Esophagus squamous epithelium (tissue), 5 donors: ENCODE measurements around the gene VSIG10. TPM values are rescaled to one million over a fixed set of nuclear protein-coding genes. Genes with fewer than 3 reads are reported as not detected.

ENCODE experiments used
- DNase-seq: peaks from one replicate; lab custom pipeline; 2025; lab: John Stamatoyannopoulos, UW
- H3K27ac ChIP-seq, 4 donors: fragments of 200-600 bp; sonication (generic); one replicate each; pipeline ENCODE4 v1.5.1; 2016 to 2019; ENCODE audit warnings: mild to moderate bottlenecking in 1 of 4
- H3K27me3 ChIP-seq, 4 donors: fragments of 200-600 bp; sonication (generic); 1 replicate in 3 of 4; 2 replicates in 1 of 4; pipeline versions ENCODE4 v1.5.1 to v1.6.0; 2017 to 2021; ENCODE audit warnings: antibody characterized with exemption in 1 of 4
- H3K36me3 ChIP-seq, 3 donors: fragments of 200-600 bp; sonication (generic); one replicate each; pipeline ENCODE4 v1.5.1; 2016 to 2019
- H3K4me1 ChIP-seq, 3 donors: fragments of 200-600 bp; sonication (generic); one replicate each; pipeline ENCODE4 v1.5.1; 2017 to 2019
- H3K4me3 ChIP-seq, 4 donors: fragments of 200-600 bp; sonication (generic); 1 replicate in 3 of 4; 2 replicates in 1 of 4; pipeline ENCODE4 v1.5.1; 2016 to 2019; ENCODE audit warnings: mild to moderate bottlenecking in 2 of 4, moderate library complexity in 1 of 4
- H3K9me3 ChIP-seq, 3 donors: fragments of 200-600 bp; sonication (generic); one replicate each; pipeline ENCODE4 v1.5.1; 2016 to 2019
- CTCF ChIP-seq, 6 experiments: fragments of 450-650 bp in 4 of 6; fragments of 200-600 bp in 2 of 6; sonication (generic) in 2 of 6; IDR thresholded peaks; one replicate each; pipeline ENCODE4 v1.5.1; 2016 to 2019; ENCODE audit warnings: antibody characterized with exemption in 6 of 6, mild to moderate bottlenecking in 4 of 6, moderate library complexity in 4 of 6
- POLR2A ChIP-seq, 4 donors: fragments of 450-650 bp; IDR thresholded peaks; one replicate each; pipeline ENCODE4 v1.6.1; 2017; ENCODE audit warnings: antibody characterized with exemption in 4 of 4, mild to moderate bottlenecking in 4 of 4, moderate library complexity in 3 of 4
- WGBS, 2 donors: methylation state at CpG; one replicate each; pipeline ENCODE4 v1.1.5; 2018; 5-methylcytosine and 5-hydroxymethylcytosine counted together
- intact Hi-C: fragments of 100-400 bp; cut with DNase I; formaldehyde crosslinking; loops from one replicate; pipeline ENCODE4 v1.15.0; 2022
- total RNA-seq, 4 donors: library from RNA; depleted of rRNA; stranded (reverse); fragments of >200 nt; gene quantifications; one replicate each; pipeline ENCODE4 v1.1.0, GENCODE V29; 2016
- donor health status: DM: yes; HTN: yes; CAD: no.

The VSIG10 gene
- total RNA-seq, 4 donors from 2014 or later = 11.9 to 47.1 (median 25.8) TPM

GRCh38 chr12:118061011-118061872, 42.6 kb downstream of the VSIG10 start, which contains the start of gene WSB2:
TSS of gene WSB2 (minus strand) at chr12:118061179. CDS start at chr12:118061048, 131 bp downstream.
- Histone ChIP-seq H3K36me3 (no peaks in the 10 kb centered on the region), H3K9me3 (no peaks in the 10 kb centered on the region), H3K27me3 (no peaks in the 10 kb centered on the region), H3K4me3 (peak within 1 kb of the TSS; percentile 77 to 93 (median 88)), H3K4me1 (peaks cover 13 to 61% (median 16%) of the 10 kb centered on the region in 3 donors), H3K27ac (peak within 1 kb of the TSS; percentile 97 to 100 (median 99))
- peak; percentile 8 for DNase-seq
- 0 to 1% methylated on average over 32 to 35 of the region's 76 CpGs for WGBS, 2 donors
- intact Hi-C loops = no loop called here
- TF ChIP-seq CTCF (IDR thresholded peaks at IDR 0.05) = no peak
- TF ChIP-seq POLR2A (IDR thresholded peaks at IDR 0.05) = no peak

DNA sequence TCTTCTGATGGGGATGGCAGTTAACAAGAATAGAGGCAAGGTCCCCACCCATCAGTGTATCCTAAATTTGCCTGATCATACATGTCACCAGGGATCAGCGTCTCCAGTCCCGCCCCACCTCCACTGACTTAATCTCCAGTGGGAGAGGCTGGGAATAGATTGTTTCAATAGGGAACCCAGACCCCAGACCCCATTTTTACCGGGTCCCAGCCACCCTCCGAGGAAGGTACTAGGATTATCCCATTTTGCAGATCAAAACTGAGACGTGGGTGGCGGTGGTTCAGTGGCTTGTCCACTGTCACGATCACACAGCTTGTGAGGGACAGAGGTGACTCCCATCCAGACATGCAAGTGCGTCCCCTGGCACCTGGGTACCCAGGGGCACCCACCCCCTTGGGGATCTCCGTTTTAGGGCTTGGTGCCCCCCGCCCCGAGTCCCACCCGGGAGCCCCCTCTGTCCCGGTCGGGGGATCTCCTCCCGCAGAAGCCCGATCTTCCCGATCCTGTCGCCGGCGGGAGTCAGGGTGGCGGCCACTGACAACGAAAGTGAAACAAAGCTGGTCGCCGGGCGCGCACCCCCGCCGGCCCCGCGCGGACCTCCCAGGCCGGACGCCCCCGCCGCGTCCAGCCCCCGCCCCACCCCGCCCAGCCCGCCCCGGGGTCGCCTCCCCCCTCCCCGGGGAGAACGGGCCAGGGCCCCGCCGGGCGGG, 43.4 kb downstream of the VSIG10 start:
- peaks cover 13 to 69% (median 16%) of the 10 kb centered on the region in 3 donors for H3K4me1 ChIP-seq
- intact Hi-C loops = no loop called here
- no peaks in the 10 kb centered on the region for H3K36me3 ChIP-seq
- no peak for DNase-seq
- WGBS, 2 donors = 4 to 9% methylated on average over 4 of the region's 46 CpGs
- no peaks in the 10 kb centered on the region for H3K9me3 ChIP-seq
- no peaks in the 10 kb centered on the region for H3K27me3 ChIP-seq
- TF ChIP-seq CTCF (IDR thresholded peaks at IDR 0.05) (no peak), POLR2A (IDR thresholded peaks at IDR 0.05) (no peak)
- H3K27ac ChIP-seq = peak overlapping the region; percentile 97 to 100 (median 99)
- peak overlapping the region; percentile 77 to 93 (median 88) for H3K4me3 ChIP-seq

DNA sequence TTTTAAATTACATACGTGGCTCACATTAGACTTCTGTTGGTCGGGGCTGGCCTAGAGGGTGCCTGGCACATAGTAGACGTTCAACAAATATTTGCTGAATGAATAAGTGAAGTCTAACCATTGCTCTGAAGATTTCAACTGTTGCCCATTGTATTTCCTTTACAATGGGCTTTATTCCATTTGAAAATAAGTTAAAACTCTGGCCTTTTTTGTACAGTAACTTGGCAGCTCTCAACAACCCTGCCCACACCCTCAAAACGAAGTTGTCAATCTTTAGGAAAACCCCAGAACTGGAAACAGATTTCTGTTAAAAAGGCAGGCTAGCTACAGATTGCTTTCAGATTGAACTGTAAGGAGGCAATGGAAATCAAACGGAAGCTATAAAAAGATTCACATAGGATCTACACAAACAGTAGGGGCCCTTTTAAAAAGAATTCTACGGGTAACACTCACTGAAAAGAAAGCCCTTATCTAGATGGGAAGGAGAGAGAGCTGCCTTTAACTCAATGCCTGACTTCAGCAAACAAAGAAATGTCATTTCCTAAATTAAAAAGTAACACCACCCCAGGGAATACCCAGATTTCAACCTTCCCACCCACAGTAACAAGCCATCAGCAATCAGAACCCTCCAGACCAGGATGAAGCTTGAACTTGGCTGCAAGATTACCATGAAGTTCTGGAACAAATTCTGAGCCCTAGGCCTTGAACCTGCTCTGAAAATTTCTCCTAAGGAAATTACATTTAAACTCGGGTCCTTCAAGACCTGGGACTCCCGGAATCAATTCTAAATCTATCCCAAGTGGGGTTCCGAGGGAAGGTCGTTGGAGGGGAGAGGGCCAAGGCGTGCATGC, 44.2 kb downstream of the VSIG10 start:
- WGBS, 2 donors = 9 to 20% methylated on average over 11 of the region's 11 CpGs
- H3K27ac ChIP-seq = peak overlapping the region; percentile 97 to 100 (median 99)
- intact Hi-C loops = no loop called here
- H3K4me3 ChIP-seq = peak overlapping the region; percentile 77 to 93 (median 88)
- no peak for DNase-seq
- no peaks in the 10 kb centered on the region for H3K36me3 ChIP-seq
- H3K4me1 ChIP-seq = peaks cover 13 to 76% (median 16%) of the 10 kb centered on the region in 3 donors
- no peaks in the 10 kb centered on the region for H3K27me3 ChIP-seq
- no peak for TF ChIP-seq POLR2A (IDR thresholded peaks at IDR 0.05)
- TF ChIP-seq CTCF (IDR thresholded peaks at IDR 0.05) = no peak
- no peaks in the 10 kb centered on the region for H3K9me3 ChIP-seq

DNA sequence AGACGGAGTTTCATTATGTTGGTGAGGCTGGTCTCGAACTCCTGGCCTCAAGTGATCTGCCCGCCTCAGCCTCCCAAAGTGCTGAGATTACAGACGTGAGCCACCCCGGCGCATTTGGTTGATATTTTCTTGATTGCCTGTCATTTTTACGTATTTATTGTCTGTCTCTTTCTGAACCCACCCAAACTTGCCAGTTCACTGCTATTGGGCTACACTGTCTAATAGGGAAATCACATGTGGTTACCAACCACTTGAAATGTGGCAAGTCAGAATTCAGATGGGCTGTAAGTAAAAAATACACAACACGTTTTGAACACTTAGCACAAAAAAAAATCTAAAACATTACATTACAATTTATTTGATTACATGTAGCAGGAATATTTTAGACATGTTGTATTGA, 44.9 kb downstream of the VSIG10 start:
- intact Hi-C loops = no loop called here
- TF ChIP-seq CTCF (IDR thresholded peaks at IDR 0.05) (no peak), POLR2A (IDR thresholded peaks at IDR 0.05) (no peak)
- H3K27ac ChIP-seq = peak overlapping the region in 2 of 4 donors; percentile 99
- no peaks in the 10 kb centered on the region for H3K36me3 ChIP-seq
- H3K9me3 ChIP-seq = no peaks in the 10 kb centered on the region
- H3K4me3 ChIP-seq = no peak overlapping the region
- H3K27me3 ChIP-seq = no peaks in the 10 kb centered on the region
- DNase-seq = no peak
- WGBS, 2 donors = 91 to 93% methylated on average over 8 of the region's 8 CpGs
- H3K4me1 ChIP-seq = peaks cover 13 to 78% (median 16%) of the 10 kb centered on the region in 3 donors
